RWPE2 (cell line): ENCODE data around the gene CCDC77.
"Not testable (repeated sequence)": the region's sequence is repeated elsewhere in the genome, so short reads cannot be mapped to it uniquely, and the experiment has no call there.

ENCODE experiments used
- ATAC-seq: fragments of 200-7000 bp; cut with Tn5 transposase; 3 replicates; pipeline ENCODE4 v1.9.1; 2021; ENCODE audit warnings: low read depth
- DNase-seq: peaks from one replicate; pipeline ENCODE4 v3.0.0-alpha.2; 2020; ENCODE audit warnings: low spot score
- H3K27ac ChIP-seq: fragments of 450-650 bp; 2 replicates; pipeline ENCODE4 v1.5.1; 2017; ENCODE audit warnings: mild to moderate bottlenecking; ENCODE audit not compliant: poor library complexity, severe bottlenecking
- H3K27me3 ChIP-seq: fragments of 250-450 bp; sonication (Bioruptor Pico); 2 replicates; pipeline ENCODE4 v1.5.1; 2021; ENCODE audit warnings: mild to moderate bottlenecking, moderate library complexity; ENCODE audit not compliant: insufficient read depth, poor library complexity, severe bottlenecking
- H3K36me3 ChIP-seq: fragments of 250-450 bp; sonication (Bioruptor Pico); 2 replicates; pipeline ENCODE4 v1.5.1; 2020; ENCODE audit warnings: low read depth, mild to moderate bottlenecking, moderate library complexity
- H3K4me1 ChIP-seq: fragments of 250-450 bp; sonication (Bioruptor Pico); 2 replicates; pipeline ENCODE4 v1.5.1; 2021; ENCODE audit warnings: mild to moderate bottlenecking, moderate library complexity; ENCODE audit not compliant: insufficient read depth, poor library complexity, severe bottlenecking
- H3K4me3 ChIP-seq: fragments of 250-450 bp; sonication (Bioruptor Pico); 2 replicates; pipeline ENCODE4 v1.5.1; 2021; ENCODE audit warnings: mild to moderate bottlenecking, moderate library complexity; ENCODE audit not compliant: severe bottlenecking
- H3K9me3 ChIP-seq: fragments of 250-450 bp; sonication (Bioruptor Pico); 2 replicates; pipeline ENCODE4 v1.5.1; 2021; ENCODE audit warnings: mild to moderate bottlenecking, moderate library complexity; ENCODE audit not compliant: severe bottlenecking
- TF ChIP-seq, protein P1 (sequence below): fragments of 450-650 bp; IDR thresholded peaks from one replicate; pipeline ENCODE4 v1.5.1; 2017; ENCODE audit warnings: mild to moderate bottlenecking, moderate library complexity; ENCODE audit not compliant: poor library complexity, severe bottlenecking

CCDC77 gene

DNA sequence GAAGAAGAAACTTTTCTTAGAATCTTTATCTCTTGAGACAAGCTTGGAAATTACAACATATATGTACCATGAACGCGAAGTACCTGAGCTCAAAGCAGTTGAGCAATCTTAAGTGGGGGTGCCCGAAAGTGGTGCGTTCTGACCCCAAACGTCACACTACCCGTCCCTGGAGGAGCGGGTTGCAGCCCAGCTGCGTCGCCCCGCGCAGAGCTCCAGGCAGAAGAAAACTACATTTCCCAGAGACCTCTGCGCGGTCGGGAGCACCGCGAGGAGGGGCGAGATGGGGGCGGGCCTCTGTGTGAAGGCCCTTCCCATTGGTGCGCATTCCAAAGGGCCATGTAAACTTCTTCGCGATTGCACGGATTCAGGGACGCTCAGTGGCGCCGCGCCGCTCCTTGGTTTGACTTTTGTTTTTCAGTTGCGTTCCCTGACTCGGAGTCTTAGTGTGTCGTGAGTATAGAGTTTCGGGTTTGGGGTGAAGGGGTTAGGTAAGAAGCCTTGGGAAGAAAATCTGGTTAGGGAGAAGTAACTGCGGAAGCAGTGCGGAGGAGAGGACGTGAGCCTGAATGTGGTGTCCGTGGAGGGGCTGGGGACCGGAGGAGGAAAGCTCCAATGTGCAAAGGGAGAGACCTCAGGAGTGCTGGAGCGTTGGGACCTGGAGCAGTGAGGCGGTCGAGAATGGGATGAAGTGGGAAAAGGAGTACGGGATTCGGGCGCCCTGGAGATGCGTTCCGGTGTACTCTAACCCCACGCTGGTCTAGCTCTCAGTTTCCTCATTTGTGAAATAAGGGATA is at the start of gene CCDC77:
Gene CCDC77 (plus strand): TSS at position 410 of the 794 bp plus-strand sequence. CDS start 7,740 bp downstream, outside the sequence.
- peak; percentile 99 for ATAC-seq

DNA sequence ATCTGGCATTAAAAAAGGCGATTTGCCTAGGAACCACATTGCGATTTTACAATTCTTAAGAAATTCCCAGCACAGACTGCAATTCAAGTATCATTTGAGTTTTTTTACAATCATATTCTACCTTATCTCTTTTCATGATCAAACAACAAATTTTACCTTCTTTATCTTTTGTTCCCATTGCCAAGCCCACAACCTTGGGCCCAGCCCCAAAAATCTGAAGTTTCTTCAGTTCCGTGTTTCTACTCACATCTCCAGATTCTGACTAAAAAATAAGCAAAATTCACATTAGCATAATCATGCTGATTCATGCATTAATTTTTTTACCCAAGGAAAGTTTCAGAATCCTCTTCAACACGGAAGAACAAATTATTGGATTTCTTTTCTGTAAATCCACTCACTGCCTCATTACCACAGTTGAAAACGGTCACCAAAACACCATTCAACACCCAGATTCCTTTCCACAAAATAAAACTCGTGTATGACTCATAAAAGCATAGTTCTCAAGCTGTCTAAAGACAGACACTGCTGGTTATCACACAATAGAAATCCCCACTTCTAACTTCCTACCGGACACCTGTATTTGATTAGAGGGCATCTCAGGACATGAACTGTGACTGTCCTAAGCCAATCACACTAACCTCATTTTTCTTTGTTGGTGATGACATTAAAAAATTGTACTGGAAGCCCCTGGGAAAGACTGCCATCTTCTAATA is 45.0 kb upstream of the CCDC77 start:
- Histone ChIP-seq H3K9me3 (peaks cover 4% of the 10 kb centered on the region), H3K36me3 (peaks cover 89% of the 10 kb centered on the region), H3K27me3 (no peaks in the 10 kb centered on the region), H3K4me1 (peaks cover 3% of the 10 kb centered on the region), H3K27ac (no peak overlapping the region), H3K4me3 (no peak overlapping the region)
- ATAC-seq (no peak; the same call in 2 of the 3 replicates), DNase-seq (no peak)
- TF ChIP-seq, protein P1, sequence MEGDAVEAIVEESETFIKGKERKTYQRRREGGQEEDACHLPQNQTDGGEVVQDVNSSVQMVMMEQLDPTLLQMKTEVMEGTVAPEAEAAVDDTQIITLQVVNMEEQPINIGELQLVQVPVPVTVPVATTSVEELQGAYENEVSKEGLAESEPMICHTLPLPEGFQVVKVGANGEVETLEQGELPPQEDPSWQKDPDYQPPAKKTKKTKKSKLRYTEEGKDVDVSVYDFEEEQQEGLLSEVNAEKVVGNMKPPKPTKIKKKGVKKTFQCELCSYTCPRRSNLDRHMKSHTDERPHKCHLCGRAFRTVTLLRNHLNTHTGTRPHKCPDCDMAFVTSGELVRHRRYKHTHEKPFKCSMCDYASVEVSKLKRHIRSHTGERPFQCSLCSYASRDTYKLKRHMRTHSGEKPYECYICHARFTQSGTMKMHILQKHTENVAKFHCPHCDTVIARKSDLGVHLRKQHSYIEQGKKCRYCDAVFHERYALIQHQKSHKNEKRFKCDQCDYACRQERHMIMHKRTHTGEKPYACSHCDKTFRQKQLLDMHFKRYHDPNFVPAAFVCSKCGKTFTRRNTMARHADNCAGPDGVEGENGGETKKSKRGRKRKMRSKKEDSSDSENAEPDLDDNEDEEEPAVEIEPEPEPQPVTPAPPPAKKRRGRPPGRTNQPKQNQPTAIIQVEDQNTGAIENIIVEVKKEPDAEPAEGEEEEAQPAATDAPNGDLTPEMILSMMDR, result no peak

More for the DNA sequence above, at the start of gene CCDC77:
- Histone ChIP-seq H3K4me1 (peaks cover 11% of the 10 kb centered on the region), H3K9me3 (no peaks in the 10 kb centered on the region), H3K27me3 (no peaks in the 10 kb centered on the region), H3K4me3 (peak within 1 kb of the TSS; percentile 60), H3K36me3 (peaks cover 8% of the 10 kb centered on the region), H3K27ac (no peak within 1 kb of the TSS)
- DNase-seq, result peak; percentile 83
- TF ChIP-seq, protein P1, result peak; percentile 13

DNA sequence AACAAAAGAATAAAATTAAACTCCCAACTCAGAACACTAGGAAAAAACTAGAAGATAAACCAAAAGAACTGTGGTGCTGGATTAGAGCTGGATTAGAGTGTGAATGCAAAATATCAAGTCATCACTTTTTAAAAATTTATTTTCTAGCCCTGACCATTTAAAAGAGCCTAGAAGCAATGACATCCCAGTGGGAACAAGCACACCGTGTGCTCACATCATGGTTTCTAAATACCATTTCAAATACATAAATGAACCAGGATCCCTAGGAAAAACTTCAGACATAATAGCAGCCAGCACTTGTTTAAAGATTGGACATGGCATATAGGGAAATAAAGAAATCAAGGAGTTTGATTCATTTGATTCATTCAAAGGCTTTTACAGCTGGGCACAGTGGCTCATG is 42.4 kb upstream of the CCDC77 start:
- Histone ChIP-seq H3K27ac (no peak overlapping the region), H3K27me3 (no peaks in the 10 kb centered on the region), H3K9me3 (peaks cover 4% of the 10 kb centered on the region), H3K4me3 (no peak overlapping the region), H3K36me3 (peaks cover 89% of the 10 kb centered on the region), H3K4me1 (peaks cover 3% of the 10 kb centered on the region)
- no peak for ATAC-seq
- DNase-seq, result no peak
- TF ChIP-seq, protein P1, result no peak

DNA sequence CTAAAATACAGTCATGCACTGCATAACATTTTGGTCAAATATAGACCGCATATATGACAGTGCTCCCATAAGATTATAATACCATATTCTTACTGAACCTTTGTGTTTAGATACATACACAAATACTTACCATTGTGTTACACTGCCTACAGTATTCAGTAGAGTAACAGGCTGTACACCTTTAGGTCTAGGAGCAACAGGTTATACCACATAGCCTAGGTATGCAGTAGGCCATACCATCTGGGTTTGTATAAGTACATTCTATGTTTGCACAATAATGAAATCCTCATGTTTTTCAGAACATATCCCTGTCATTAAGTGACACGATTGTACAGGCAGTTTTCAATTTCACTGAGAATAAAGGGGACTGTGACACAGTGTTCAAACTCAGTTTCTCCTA is 34.6 kb upstream of the CCDC77 start:
- DNase-seq (no peak), ATAC-seq (no peak)
- H3K4me3 ChIP-seq, result no peak overlapping the region
- H3K27ac ChIP-seq, result no peak overlapping the region
- TF ChIP-seq, protein P1, result no peak
- H3K4me1 ChIP-seq, result no peaks in the 10 kb centered on the region
- peaks cover 80% of the 10 kb centered on the region for H3K36me3 ChIP-seq
- no peaks in the 10 kb centered on the region for H3K27me3 ChIP-seq
- peaks cover 2% of the 10 kb centered on the region for H3K9me3 ChIP-seq

DNA sequence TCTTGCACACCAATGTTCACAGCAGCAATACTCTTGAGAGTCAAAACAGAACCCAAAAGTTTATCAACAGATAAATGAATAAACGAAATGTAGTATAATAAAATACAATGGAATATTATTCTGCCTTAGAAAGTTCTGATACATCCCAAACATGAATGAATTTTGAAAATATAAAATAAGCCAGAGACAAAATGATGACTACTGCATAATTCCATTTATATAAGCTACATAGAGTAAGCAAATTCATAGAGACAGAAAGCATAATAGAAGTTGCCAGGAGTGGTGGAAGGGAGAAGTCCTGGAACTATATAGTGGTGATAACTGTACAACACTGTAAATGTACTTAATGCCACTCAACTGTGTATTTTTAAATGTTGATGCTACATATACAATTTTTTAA is 33.5 kb upstream of the CCDC77 start:
- no peak overlapping the region for H3K4me3 ChIP-seq
- ATAC-seq (no peak), DNase-seq (no peak)
- H3K4me1 ChIP-seq, result no peaks in the 10 kb centered on the region
- TF ChIP-seq, protein P1, result no peak
- no peaks in the 10 kb centered on the region for H3K27me3 ChIP-seq
- peaks cover 2% of the 10 kb centered on the region for H3K9me3 ChIP-seq
- H3K36me3 ChIP-seq, result peaks cover 76% of the 10 kb centered on the region
- no peak overlapping the region for H3K27ac ChIP-seq

DNA sequence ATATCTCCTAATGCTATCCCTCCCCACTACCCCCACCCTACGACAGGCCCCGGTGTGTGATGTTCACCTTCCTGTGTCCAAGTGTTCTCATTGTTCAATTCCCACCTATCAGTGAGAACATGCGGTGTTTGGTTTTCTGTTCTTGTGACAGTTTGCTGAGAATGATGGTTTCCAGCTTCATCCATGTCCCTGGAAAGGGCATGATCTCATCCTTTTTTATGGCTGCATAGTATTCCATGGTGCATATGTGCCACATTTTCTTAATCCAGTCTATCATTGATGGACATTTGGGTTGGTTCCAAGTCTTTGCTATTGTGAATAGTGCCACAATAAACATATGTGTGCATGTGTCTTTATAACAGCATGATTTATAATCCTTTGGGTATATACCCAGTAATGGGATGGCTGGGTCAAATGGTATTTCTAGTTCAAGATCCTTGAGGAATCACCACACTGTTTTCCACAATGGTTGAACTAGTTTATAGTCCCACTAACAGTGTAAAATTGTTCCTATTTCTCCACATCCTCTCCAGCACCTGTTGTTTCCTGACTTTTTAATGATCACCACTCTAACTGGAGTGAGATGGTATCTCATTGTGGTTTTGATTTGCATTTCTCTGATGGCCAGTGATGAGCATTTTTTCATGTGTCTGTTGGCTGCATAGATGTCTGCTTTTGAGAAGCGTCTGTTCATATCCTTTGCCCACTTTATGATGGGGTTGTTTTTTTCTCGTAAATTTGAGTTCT is 30.5 kb upstream of the CCDC77 start:
- H3K27ac ChIP-seq, DNase-seq, H3K4me1 ChIP-seq, H3K4me3 ChIP-seq, ATAC-seq, H3K9me3 ChIP-seq, H3K27me3 ChIP-seq: not testable (repeated sequence)
- H3K36me3 ChIP-seq, result peaks cover 62% of the 10 kb centered on the region
